Activated T-cell treated with anti-CD3 and anti-CD28 coated beads for 24 hours (primary cell): ENCODE data around the gene TTBK1.

Experiments used
- DNase-seq: peaks from one replicate; pipeline ENCODE4 v3.0.0-alpha.2; 2020; ENCODE audit warnings: low read depth

Gene TTBK1

GRCh38 chr6:43223175-43223574 is 20.1 kb upstream of the TTBK1 start:
- no peak for DNase-seq

- DNase-seq: no peak
Measured at GRCh38 chr6:43226192-43226851, 17.0 kb upstream of the TTBK1 start.

- peak; percentile 74 for DNase-seq
Measured at GRCh38 chr6:43228951-43229802, 14.1 kb upstream of the TTBK1 start, which contains the start of gene DNPH1. DNPH1 (minus strand) TSS chr6:43229481; CDS start chr6:43229456, 25 bp downstream.

- no peak for DNase-seq
Measured at GRCh38 chr6:43229803-43230620, 13.3 kb upstream of the TTBK1 start.

- no peak for DNase-seq
Measured at GRCh38 chr6:43231053-43231452, 12.2 kb upstream of the TTBK1 start.

GRCh38 chr6:43231735-43232450 is 11.4 kb upstream of the TTBK1 start:
- DNase-seq: no peak

- no peak for DNase-seq
Measured at GRCh38 chr6:43235841-43236240, 7.4 kb upstream of the TTBK1 start.

GRCh38 chr6:43239054-43239453 is 4.2 kb upstream of the TTBK1 start:
- DNase-seq: no peak

- DNase-seq: no peak
Measured at GRCh38 chr6:43240950-43241349, 2.3 kb upstream of the TTBK1 start.

GRCh38 chr6:43241446-43241845 is 1.8 kb upstream of the TTBK1 start:
- no peak for DNase-seq

- DNase-seq: no peak
Measured at GRCh38 chr6:43243664-43244321, 512 bp downstream of the TTBK1 start.

GRCh38 chr6:43246301-43247113 is 3.2 kb downstream of the TTBK1 start:
- no peak for DNase-seq

GRCh38 chr6:43247114-43247999 is 4.1 kb downstream of the TTBK1 start:
- peak; percentile 78 for DNase-seq

GRCh38 chr6:43248101-43248500 is 4.8 kb downstream of the TTBK1 start:
- no peak for DNase-seq

GRCh38 chr6:43248791-43249190 is 5.5 kb downstream of the TTBK1 start:
- no peak for DNase-seq

GRCh38 chr6:43250992-43251373 is 7.7 kb downstream of the TTBK1 start:
- DNase-seq: no peak

- no peak for DNase-seq
Measured at GRCh38 chr6:43253401-43253800, 10.1 kb downstream of the TTBK1 start.

- DNase-seq: no peak
Measured at GRCh38 chr6:43254138-43254817, 11.0 kb downstream of the TTBK1 start.

- no peak for DNase-seq
Measured at GRCh38 chr6:43254846-43255245, 11.6 kb downstream of the TTBK1 start.
